Suprapubic skin (tissue), 4 donors: ENCODE results near the gene PDXP.

Source experiments
- EP300 ChIP-seq: sonication (generic); formaldehyde crosslinking; IDR thresholded peaks from one replicate; pipeline ENCODE4 v1.6.1; 2017; ENCODE audit warnings: antibody characterized with exemption
- POLR2A ChIP-seq, 2 donors: fragments of 450-650 bp; IDR thresholded peaks; one replicate each; pipeline ENCODE4 v1.6.1; 2017; ENCODE audit warnings: antibody characterized with exemption in 2 of 2, mild to moderate bottlenecking in 2 of 2, moderate library complexity in 2 of 2
- POLR2AphosphoS5 ChIP-seq, 3 donors: sonication (generic); formaldehyde crosslinking; IDR thresholded peaks; one replicate each; pipeline ENCODE4 v1.6.1; 2017; ENCODE audit warnings: antibody characterized with exemption in 3 of 3
- TF ChIP-seq, protein P1 (sequence below), 2 donors: fragments of 200-600 bp in 1 of 2; fragments of 450-650 bp in 1 of 2; sonication (generic) in 1 of 2; IDR thresholded peaks; one replicate each; pipeline ENCODE4 v1.5.1; 2016 to 2019; ENCODE audit warnings: antibody characterized with exemption in 2 of 2, mild to moderate bottlenecking in 1 of 2, moderate library complexity in 1 of 2

DNA sequence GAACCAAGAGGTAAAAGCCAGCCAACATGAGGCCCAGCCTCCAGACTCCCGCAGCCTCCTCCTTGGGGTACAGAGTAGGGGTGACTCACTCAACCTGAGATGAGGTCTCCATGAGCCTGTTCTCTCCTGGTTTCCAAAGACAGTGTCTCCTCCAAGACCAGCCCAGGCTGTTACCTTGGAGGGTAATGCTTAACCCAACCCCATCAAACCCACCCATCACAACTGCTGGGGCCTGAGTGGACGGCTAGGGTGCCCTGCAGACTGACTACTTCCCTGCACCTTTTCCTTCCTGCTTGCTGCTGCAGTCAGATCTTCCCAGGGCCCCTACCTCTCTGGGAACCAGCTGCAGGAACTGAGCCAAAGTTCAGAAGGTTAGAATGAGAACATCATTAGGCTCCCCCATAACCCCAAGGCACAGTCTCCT is 22.5 kb downstream of the PDXP start:
- TF ChIP-seq, protein P1, sequence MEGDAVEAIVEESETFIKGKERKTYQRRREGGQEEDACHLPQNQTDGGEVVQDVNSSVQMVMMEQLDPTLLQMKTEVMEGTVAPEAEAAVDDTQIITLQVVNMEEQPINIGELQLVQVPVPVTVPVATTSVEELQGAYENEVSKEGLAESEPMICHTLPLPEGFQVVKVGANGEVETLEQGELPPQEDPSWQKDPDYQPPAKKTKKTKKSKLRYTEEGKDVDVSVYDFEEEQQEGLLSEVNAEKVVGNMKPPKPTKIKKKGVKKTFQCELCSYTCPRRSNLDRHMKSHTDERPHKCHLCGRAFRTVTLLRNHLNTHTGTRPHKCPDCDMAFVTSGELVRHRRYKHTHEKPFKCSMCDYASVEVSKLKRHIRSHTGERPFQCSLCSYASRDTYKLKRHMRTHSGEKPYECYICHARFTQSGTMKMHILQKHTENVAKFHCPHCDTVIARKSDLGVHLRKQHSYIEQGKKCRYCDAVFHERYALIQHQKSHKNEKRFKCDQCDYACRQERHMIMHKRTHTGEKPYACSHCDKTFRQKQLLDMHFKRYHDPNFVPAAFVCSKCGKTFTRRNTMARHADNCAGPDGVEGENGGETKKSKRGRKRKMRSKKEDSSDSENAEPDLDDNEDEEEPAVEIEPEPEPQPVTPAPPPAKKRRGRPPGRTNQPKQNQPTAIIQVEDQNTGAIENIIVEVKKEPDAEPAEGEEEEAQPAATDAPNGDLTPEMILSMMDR (IDR thresholded peaks at IDR 0.05), result no peak
- TF ChIP-seq POLR2A (IDR thresholded peaks at IDR 0.05), result no peak
- no peak for TF ChIP-seq POLR2AphosphoS5 (IDR thresholded peaks at IDR 0.05)
- TF ChIP-seq EP300, result no peak
